A549 (cell line): ENCODE measurements around the gene KLHL13. TPM values are rescaled to one million over a fixed set of nuclear protein-coding genes. Genes with fewer than 3 reads are reported as not detected.

Experiments used
- ATAC-seq, 2 experiments: fragments of 200-7000 bp in 1 of 2; fragments of >200 bp in 1 of 2; cut with Nextera tagmentation in 1 of 2; cut with Tn5 transposase in 1 of 2; 3 replicates each; pipeline versions ENCODE4 v1.8.0 to v1.9.1; 2018 to 2020; ENCODE audit warnings: mild to moderate bottlenecking in 1 of 2, moderate library complexity in 1 of 2
- CTCF ChIA-PET: fragments of 300-600 bp; sonication (Branson Sonifier 250); formaldehyde crosslinking; extraction: SDS; loops from one replicate; lab custom pipeline; 2021; ENCODE audit warnings: antibody characterized with exemption, inconsistent platforms; lab: Yijun Ruan, JAX
- POLR2A ChIA-PET: fragments of 350-600 bp; formaldehyde crosslinking; extraction: SDS; loops from one replicate; lab custom pipeline; 2021; ENCODE audit warnings: antibody characterized with exemption, inconsistent platforms; lab: Yijun Ruan, JAX
- DNase-seq, 2 experiments: peaks; one replicate each; pipeline versions ENCODE4 v3.0.0 to v3.0.0-alpha.2; 2011 to 2016; ENCODE audit warnings: low read depth in 1 of 2, low spot score in 1 of 2
- FAIRE-seq: peaks from 2 replicates; lab custom pipeline; 2011; peaks lifted over from hg19 to GRCh38; lab: Jason Lieb, UNC
- H3K27ac ChIP-seq, 2 experiments: fragments of >200 bp; sonication (Bioruptor Twin); formaldehyde crosslinking; 3 replicates each; pipeline ENCODE4 v1.5.1; 2016 to 2017
- H3K4me1 ChIP-seq: fragments of >200 bp; sonication (Bioruptor Twin); formaldehyde crosslinking; 3 replicates; pipeline ENCODE4 v1.6.1; 2016
- H3K4me2 ChIP-seq: fragments of >200 bp; sonication (Bioruptor Twin); formaldehyde crosslinking; 3 replicates; pipeline ENCODE4 v1.6.1; 2016
- H3K4me3 ChIP-seq: fragments of >200 bp; sonication (Bioruptor Twin); formaldehyde crosslinking; 3 replicates; pipeline ENCODE4 v1.5.1; 2016
- H3K9me3 ChIP-seq: fragments of >200 bp; sonication (Bioruptor Twin); formaldehyde crosslinking; 3 replicates; pipeline ENCODE4 v1.6.1; 2016
- CBX2 ChIP-seq: fragments of 200-600 bp; sonication (generic); IDR thresholded peaks from 2 replicates; pipeline ENCODE4 v1.6.1; 2016; ENCODE audit warnings: low read depth, mild to moderate bottlenecking, borderline replicate concordance
- EHF ChIP-seq: fragments of 250-450 bp; sonication (Bioruptor Pico); IDR thresholded peaks from 2 replicates; pipeline ENCODE4 v1.5.0; 2020; ENCODE audit warnings: mild to moderate bottlenecking
- EHMT2 ChIP-seq: fragments of 200-600 bp; sonication (generic); IDR thresholded peaks from 2 replicates; pipeline ENCODE4 v1.6.1; 2016; ENCODE audit warnings: antibody characterized with exemption, low read depth, mild to moderate bottlenecking, moderate library complexity
- EP300 ChIP-seq, 2 experiments: fragments of >200 bp; sonication (Bioruptor Twin); formaldehyde crosslinking; IDR thresholded peaks; 2 replicates in 1 of 2; 3 replicates in 1 of 2; pipeline ENCODE4 v1.6.1; 2016 to 2017
- HES2 ChIP-seq: fragments of >200 bp; sonication (Bioruptor Twin); formaldehyde crosslinking; IDR thresholded peaks from 2 replicates; pipeline ENCODE4 v1.6.1; 2016
- HOXA7 ChIP-seq: fragments of 250-450 bp; sonication (Bioruptor Pico); IDR thresholded peaks from 2 replicates; pipeline ENCODE4 v1.5.0; 2020; ENCODE audit warnings: mild to moderate bottlenecking, moderate library complexity
- HOXB13 ChIP-seq: fragments of 250-450 bp; sonication (Bioruptor Pico); IDR thresholded peaks from 2 replicates; pipeline ENCODE4 v1.5.0; 2020; ENCODE audit warnings: low read depth, mild to moderate bottlenecking, moderate library complexity
- KDM5A ChIP-seq: fragments of 200-600 bp; sonication (generic); IDR thresholded peaks from 2 replicates; pipeline ENCODE4 v1.6.1; 2016; ENCODE audit warnings: antibody characterized with exemption, mild to moderate bottlenecking
- MYC ChIP-seq: IDR thresholded peaks from 2 replicates; pipeline ENCODE4 v1.6.1; 2012; ENCODE audit warnings: mild to moderate bottlenecking, inconsistent platforms, low read length, improper control_type of control experiment, borderline replicate concordance
- POLR2A ChIP-seq: IDR thresholded peaks from 2 replicates; pipeline ENCODE4 v1.6.1; 2012; ENCODE audit warnings: mild to moderate bottlenecking, low read length
- RCOR1 ChIP-seq: fragments of 150-350 bp; IDR thresholded peaks from 2 replicates; pipeline ENCODE4 v1.6.1; 2014; ENCODE audit warnings: antibody characterized with exemption, low read length, low read depth
- RFX5 ChIP-seq: fragments of 450-650 bp; IDR thresholded peaks from 2 replicates; pipeline ENCODE4 v1.7.1; 2014; ENCODE audit warnings: antibody characterized with exemption, mild to moderate bottlenecking, moderate library complexity
- RNF2 ChIP-seq: fragments of 200-600 bp; sonication (generic); IDR thresholded peaks from 2 replicates; pipeline ENCODE4 v1.6.1; 2016; ENCODE audit warnings: low read depth, mild to moderate bottlenecking, antibody characterized with exemption, moderate library complexity, borderline replicate concordance
- SMC3 ChIP-seq: fragments of >200 bp; sonication (Bioruptor Twin); formaldehyde crosslinking; IDR thresholded peaks from 3 replicates; pipeline ENCODE4 v1.6.1; 2018; ENCODE audit warnings: inconsistent platforms
- TFCP2L1 ChIP-seq: fragments of 250-450 bp; sonication (Bioruptor Pico); IDR thresholded peaks from 2 replicates; pipeline ENCODE4 v1.5.0; 2021; ENCODE audit warnings: mild to moderate bottlenecking
- ZC3H11A ChIP-seq: fragments of 450-650 bp; IDR thresholded peaks from 2 replicates; pipeline ENCODE4 v1.6.1; 2014; ENCODE audit warnings: antibody characterized with exemption, mild to moderate bottlenecking
- ZNF302 ChIP-seq: fragments of 250-450 bp; sonication (Bioruptor Pico); IDR thresholded peaks from 2 replicates; pipeline ENCODE4 v1.9.0; 2021; ENCODE audit warnings: inconsistent platforms, mild to moderate bottlenecking, moderate library complexity
- ZSCAN20 ChIP-seq: fragments of 250-450 bp; sonication (Bioruptor Pico); IDR thresholded peaks from 2 replicates; pipeline ENCODE4 v1.8.0; 2022; ENCODE audit warnings: mild to moderate bottlenecking, moderate library complexity
- WGBS: methylation state at CpG from one replicate; pipeline ENCODE4 v1.1.6; 2017; ENCODE audit errors: missing lambda C conversion rate; 5-methylcytosine and 5-hydroxymethylcytosine counted together
- polyA plus RNA-seq, 4 experiments: library from polyadenylated mRNA; depleted of rRNA in 3 of 4; stranded (reverse); fragments of >200 nt; fragmentation: RNase III in 1 of 4; extraction: RNeasy Plus Mini Kit Qiagen cat#74134 plus additional on column Dnase treatment in 1 of 4; gene quantifications; 2 replicates in 3 of 4; 3 replicates in 1 of 4; pipeline ENCODE4 v1.2.3, GENCODE V29; 2011 to 2017
- TF ChIP-seq, protein P1 (sequence below): IDR thresholded peaks from 2 replicates; pipeline ENCODE4 v1.6.1; 2012
- TF ChIP-seq, protein P2 (sequence below): fragments of 150-350 bp; IDR thresholded peaks from 2 replicates; pipeline ENCODE4 v1.6.1; 2014; ENCODE audit warnings: low read depth, mild to moderate bottlenecking, low read length
- TF ChIP-seq, protein P3 (sequence below): fragments of 250-450 bp; sonication (Bioruptor Pico); IDR thresholded peaks from 2 replicates; pipeline ENCODE4 v1.5.0; 2020; ENCODE audit warnings: low read depth, mild to moderate bottlenecking, moderate library complexity

KLHL13 gene
- polyA plus RNA-seq, 2 of the 4 experiments (the other 2 are of a cell fraction): 0.76 to 1.0 TPM

DNA sequence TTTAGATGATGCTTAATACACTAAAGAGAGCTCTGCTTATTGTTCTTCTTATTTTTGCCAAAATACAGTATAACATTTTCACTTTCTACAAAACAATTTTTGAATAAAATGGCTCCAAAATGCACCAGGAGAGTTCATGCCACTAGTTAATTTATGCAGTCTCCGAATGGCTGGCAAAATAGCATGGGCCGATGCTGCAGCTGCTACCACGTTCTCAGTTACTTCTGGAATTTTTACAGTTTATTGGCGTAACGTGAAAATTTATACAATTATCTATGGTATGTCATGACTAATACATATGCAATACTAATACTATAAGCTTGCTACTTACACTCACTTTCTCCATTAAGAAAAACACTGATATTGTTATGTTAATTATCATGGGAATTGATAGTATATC, 16.5 kb downstream of the KLHL13 start:
- 30% methylated on average over 5 of the region's 5 CpGs for WGBS
- TF ChIP-seq, protein P1, sequence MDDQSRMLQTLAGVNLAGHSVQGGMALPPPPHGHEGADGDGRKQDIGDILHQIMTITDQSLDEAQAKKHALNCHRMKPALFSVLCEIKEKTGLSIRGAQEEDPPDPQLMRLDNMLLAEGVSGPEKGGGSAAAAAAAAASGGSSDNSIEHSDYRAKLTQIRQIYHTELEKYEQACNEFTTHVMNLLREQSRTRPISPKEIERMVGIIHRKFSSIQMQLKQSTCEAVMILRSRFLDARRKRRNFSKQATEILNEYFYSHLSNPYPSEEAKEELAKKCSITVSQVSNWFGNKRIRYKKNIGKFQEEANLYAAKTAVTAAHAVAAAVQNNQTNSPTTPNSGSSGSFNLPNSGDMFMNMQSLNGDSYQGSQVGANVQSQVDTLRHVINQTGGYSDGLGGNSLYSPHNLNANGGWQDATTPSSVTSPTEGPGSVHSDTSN: no peak
- no peak for TF ChIP-seq RNF2
- CTCF ChIA-PET: no interaction called here

GRCh38 chrX:118088084-118088483, 28.5 kb downstream of the KLHL13 start:
- DNase-seq: no peak
- H3K4me3 ChIP-seq: no peak overlapping the region
- 61% methylated on average over 4 of the region's 4 CpGs for WGBS
- H3K9me3 ChIP-seq: no peaks in the 10 kb centered on the region
- FAIRE-seq: no peak
- H3K4me2 ChIP-seq: no peak overlapping the region
- no peak for TF ChIP-seq EHF
- TF ChIP-seq RFX5: no peak
- no peak for TF ChIP-seq CBX2
- TF ChIP-seq ZNF302 (CRISPR knock-in tag): no peak
- TF ChIP-seq, all 56 proteins: peak for 0
- Histone ChIP-seq H3K4me1 (no peaks in the 10 kb centered on the region), H3K27ac (no peak overlapping the region)
- ChIA-PET POLR2A (no interaction called here), CTCF (no interaction called here)
- no peak for ATAC-seq

More for the DNA sequence above, 16.5 kb downstream of the KLHL13 start:
- Histone ChIP-seq H3K9me3 (no peaks in the 10 kb centered on the region), H3K27ac (no peak overlapping the region), H3K4me1 (no peaks in the 10 kb centered on the region), H3K4me3 (no peak overlapping the region), H3K4me2 (no peak overlapping the region)
- DNase-seq: no peak
- no peak for FAIRE-seq
- no peak for ATAC-seq
- POLR2A ChIA-PET: no interaction called here

- ChIA-PET CTCF (no interaction called here), POLR2A (no interaction called here)
- no peak for DNase-seq
- H3K27ac ChIP-seq: no peak overlapping the region
- no peak for ATAC-seq
- 6% methylated on average over 1 of the region's 1 CpG for WGBS
- no peak overlapping the region for H3K4me3 ChIP-seq
- H3K9me3 ChIP-seq: no peaks in the 10 kb centered on the region
- H3K4me1 ChIP-seq: no peaks in the 10 kb centered on the region
- TF ChIP-seq EHMT2 (no peak), ZC3H11A (no peak), CBX2 (no peak), RCOR1 (no peak), RFX5 (no peak)
- no peak overlapping the region for H3K4me2 ChIP-seq
- no peak for FAIRE-seq
These were observed 42.4 kb downstream of the KLHL13 start for GRCh38 chrX:118074196-118074595.

- no peaks in the 10 kb centered on the region for H3K4me1 ChIP-seq
- no peak overlapping the region for H3K4me2 ChIP-seq
- H3K4me3 ChIP-seq: no peak overlapping the region
- peak; percentile 63 for FAIRE-seq
- POLR2A ChIA-PET: no interaction called here
- no peak overlapping the region for H3K27ac ChIP-seq
- WGBS: 17% methylated on average over 2 of the region's 2 CpGs
- no peak for DNase-seq
- CTCF ChIA-PET: no interaction called here
- H3K9me3 ChIP-seq: no peaks in the 10 kb centered on the region
- ATAC-seq: no peak
- TF ChIP-seq CBX2: no peak
- no peak for TF ChIP-seq HOXB13 (CRISPR knock-in tag)
- TF ChIP-seq SMC3: no peak
- TF ChIP-seq, protein P2, sequence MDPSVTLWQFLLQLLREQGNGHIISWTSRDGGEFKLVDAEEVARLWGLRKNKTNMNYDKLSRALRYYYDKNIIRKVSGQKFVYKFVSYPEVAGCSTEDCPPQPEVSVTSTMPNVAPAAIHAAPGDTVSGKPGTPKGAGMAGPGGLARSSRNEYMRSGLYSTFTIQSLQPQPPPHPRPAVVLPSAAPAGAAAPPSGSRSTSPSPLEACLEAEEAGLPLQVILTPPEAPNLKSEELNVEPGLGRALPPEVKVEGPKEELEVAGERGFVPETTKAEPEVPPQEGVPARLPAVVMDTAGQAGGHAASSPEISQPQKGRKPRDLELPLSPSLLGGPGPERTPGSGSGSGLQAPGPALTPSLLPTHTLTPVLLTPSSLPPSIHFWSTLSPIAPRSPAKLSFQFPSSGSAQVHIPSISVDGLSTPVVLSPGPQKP: no peak
- no peak for TF ChIP-seq HOXA7 (CRISPR knock-in tag)
- no peak for TF ChIP-seq ZSCAN20 (CRISPR knock-in tag)
- TF ChIP-seq MYC: no peak
- TF ChIP-seq POLR2A: no peak
- TF ChIP-seq, protein P3, sequence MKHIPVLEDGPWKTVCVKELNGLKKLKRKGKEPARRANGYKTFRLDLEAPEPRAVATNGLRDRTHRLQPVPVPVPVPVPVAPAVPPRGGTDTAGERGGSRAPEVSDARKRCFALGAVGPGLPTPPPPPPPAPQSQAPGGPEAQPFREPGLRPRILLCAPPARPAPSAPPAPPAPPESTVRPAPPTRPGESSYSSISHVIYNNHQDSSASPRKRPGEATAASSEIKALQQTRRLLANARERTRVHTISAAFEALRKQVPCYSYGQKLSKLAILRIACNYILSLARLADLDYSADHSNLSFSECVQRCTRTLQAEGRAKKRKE (CRISPR knock-in tag): no peak
- TF ChIP-seq TFCP2L1 (CRISPR knock-in tag): no peak
- no peak for TF ChIP-seq KDM5A
- TF ChIP-seq HES2: no peak
- TF ChIP-seq EP300 (IDR thresholded peaks at IDR 0.05): no peak
- TF ChIP-seq, all 56 proteins: peak for 0
These were observed 49.6 kb downstream of the KLHL13 start for GRCh38 chrX:118066867-118067515.
